SK-N-SH (cell line): ENCODE measurements around the gene PDIA5. TPM values are rescaled to one million over a fixed set of nuclear protein-coding genes. Genes with fewer than 3 reads are reported as not detected.

Source experiments
- CTCF ChIA-PET: fragments of 300-600, 350-600 bp; formaldehyde crosslinking; extraction: SDS; loops from one replicate; lab custom pipeline; 2021; lab: Yijun Ruan, JAX
- POLR2A ChIA-PET: fragments of 350-600 bp; sonication (Branson Sonifier 250); formaldehyde crosslinking; extraction: SDS; loops from one replicate; lab custom pipeline; 2020; ENCODE audit warnings: antibody characterized with exemption, inconsistent platforms; lab: Yijun Ruan, JAX
- DNase-seq: peaks from one replicate; pipeline ENCODE4 v3.0.0; 2012
- H2AFZ ChIP-seq: fragments of 200-600 bp; sonication (generic); 2 replicates; pipeline ENCODE4 v1.8.1; 2016; ENCODE audit warnings: antibody characterized with exemption, mild to moderate bottlenecking, low read depth
- H3F3A ChIP-seq: fragments of 200-600 bp; sonication (generic); replicated peaks from 2 replicates; pipeline ENCODE3; 2016; ENCODE audit warnings: antibody characterized with exemption, mild to moderate bottlenecking; ENCODE audit not compliant: insufficient read depth
- H3K27ac ChIP-seq, 2 experiments: fragments of 200-500 bp in 1 of 2; fragments of 200-600 bp in 1 of 2; sonication (Bioruptor generic) in 1 of 2; sonication (generic), shearing (Covaris generic) in 1 of 2; 2 replicates each; pipeline versions ENCODE4 v1.5.1 to v1.6.1; 2014 to 2016; ENCODE audit warnings: low read depth in 2 of 2, inconsistent platforms in 1 of 2, low read length in 1 of 2, mild to moderate bottlenecking in 1 of 2, mixed read lengths in 1 of 2
- H3K27me3 ChIP-seq: fragments of 200-600 bp; sonication (generic), shearing (Covaris generic); 2 replicates; pipeline ENCODE4 v1.6.1; 2016; ENCODE audit warnings: mixed run types; ENCODE audit not compliant: insufficient read depth
- H3K36me3 ChIP-seq, 2 experiments: fragments of 200-500 bp in 1 of 2; fragments of 200-600 bp in 1 of 2; sonication (Bioruptor generic) in 1 of 2; sonication (generic) in 1 of 2; replicated peaks in 1 of 2; 2 replicates each; pipeline versions ENCODE3 to v1.5.1; 2014 to 2016; ENCODE audit warnings: low read length in 1 of 2, mild to moderate bottlenecking in 1 of 2; ENCODE audit not compliant: insufficient read depth in 2 of 2, control insufficient read depth in 1 of 2
- H3K4me1 ChIP-seq, 2 experiments: fragments of 200-500 bp in 1 of 2; fragments of 200-600 bp in 1 of 2; sonication (Bioruptor generic) in 1 of 2; sonication (generic), shearing (Covaris generic) in 1 of 2; 2 replicates each; pipeline versions ENCODE4 v1.5.1 to v1.6.1; 2014 to 2016; ENCODE audit warnings: low read depth in 1 of 2, low read length in 1 of 2, mixed run types in 1 of 2; ENCODE audit not compliant: insufficient read depth in 2 of 2, control insufficient read depth in 1 of 2
- H3K4me2 ChIP-seq: fragments of 200-600 bp; sonication (generic), shearing (Covaris generic); 2 replicates; pipeline ENCODE4 v1.6.1; 2017; ENCODE audit warnings: mixed run types
- H3K4me3 ChIP-seq, 2 experiments: fragments of 200-500 bp in 1 of 2; fragments of 200-600 bp in 1 of 2; sonication (Bioruptor generic) in 1 of 2; sonication (generic), shearing (Covaris generic) in 1 of 2; 2 replicates each; pipeline versions ENCODE4 v1.5.1 to v1.8.1; 2014 to 2016; ENCODE audit warnings: low read depth in 2 of 2, inconsistent platforms in 1 of 2, low read length in 1 of 2, mild to moderate bottlenecking in 1 of 2, mixed read lengths in 1 of 2, moderate library complexity in 1 of 2
- H3K79me2 ChIP-seq: fragments of 200-600 bp; sonication (generic); 2 replicates; pipeline ENCODE4 v1.8.1; 2017; ENCODE audit warnings: mild to moderate bottlenecking; ENCODE audit not compliant: insufficient read depth
- H3K9ac ChIP-seq: fragments of 200-600 bp; sonication (generic); 2 replicates; pipeline ENCODE4 v1.6.1; 2017; ENCODE audit warnings: mixed run types
- H3K9me2 ChIP-seq: fragments of 200-600 bp; sonication (generic); 2 replicates; pipeline ENCODE4 v1.6.1; 2017; ENCODE audit warnings: mixed run types
- H3K9me3 ChIP-seq: fragments of 200-600 bp; sonication (generic); 2 replicates; pipeline ENCODE4 v1.6.1; 2017; ENCODE audit warnings: mixed run types, mild to moderate bottlenecking, moderate library complexity
- H4K20me1 ChIP-seq: fragments of 200-600 bp; sonication (generic); 2 replicates; pipeline ENCODE4 v1.6.1; 2017; ENCODE audit warnings: mild to moderate bottlenecking, mixed run types; ENCODE audit not compliant: insufficient read depth
- ELF1 ChIP-seq: IDR thresholded peaks from 2 replicates; pipeline ENCODE4 v1.4.0; 2012
- EP300 ChIP-seq, 2 experiments: IDR thresholded peaks; 2 replicates each; pipeline versions ENCODE4 v1.4.0 to v1.6.1; 2012; ENCODE audit warnings: borderline replicate concordance in 1 of 2, low read depth in 1 of 2, low read length in 1 of 2
- EZH2phosphoT487 ChIP-seq: fragments of 200-600 bp; sonication (generic); IDR thresholded peaks from 2 replicates; pipeline ENCODE4 v1.6.1; 2017; ENCODE audit warnings: low read depth, mixed run types, mild to moderate bottlenecking, antibody characterized with exemption, moderate library complexity, borderline replicate concordance
- FOXJ3 ChIP-seq: sonication (generic); formaldehyde crosslinking; IDR thresholded peaks from 2 replicates; pipeline ENCODE4 v1.5.1; 2020; ENCODE audit warnings: mild to moderate bottlenecking, missing genetic modification reagents
- FOXM1 ChIP-seq: IDR thresholded peaks from 2 replicates; pipeline ENCODE4 v1.4.0; 2012; ENCODE audit warnings: low read depth, mild to moderate bottlenecking
- JUND ChIP-seq: IDR thresholded peaks from 2 replicates; pipeline ENCODE4 v1.4.0; 2012
- MEF2A ChIP-seq: IDR thresholded peaks from 2 replicates; pipeline ENCODE4 v1.4.0; 2012; ENCODE audit warnings: low read depth, borderline replicate concordance
- MXI1 ChIP-seq: IDR thresholded peaks from 2 replicates; pipeline ENCODE4 v1.6.1; 2012; ENCODE audit warnings: mild to moderate bottlenecking, low read depth, low read length, improper control_type of control experiment
- NFIC ChIP-seq: IDR thresholded peaks from 2 replicates; pipeline ENCODE4 v1.4.0; 2012; ENCODE audit warnings: borderline replicate concordance
- NRF1 ChIP-seq: IDR thresholded peaks from 2 replicates; pipeline ENCODE4 v1.6.1; 2012; ENCODE audit warnings: low read depth, mild to moderate bottlenecking, low read length
- RAD21 ChIP-seq: IDR thresholded peaks from 2 replicates; pipeline ENCODE4 v1.6.1; 2012; ENCODE audit warnings: mild to moderate bottlenecking, low read length
- SMC3 ChIP-seq: IDR thresholded peaks from 2 replicates; pipeline ENCODE4 v1.6.1; 2012; ENCODE audit warnings: low read depth, low read length, improper control_type of control experiment
- TAF1 ChIP-seq: IDR thresholded peaks from 2 replicates; pipeline ENCODE4 v1.6.1; 2012; ENCODE audit warnings: low read depth, mild to moderate bottlenecking, low read length, moderate library complexity, borderline replicate concordance
- TCF12 ChIP-seq: IDR thresholded peaks from 2 replicates; pipeline ENCODE4 v1.4.0; 2012
- WGBS: methylation state at CpG from one replicate; pipeline ENCODE4 v1.1.6; 2017; ENCODE audit warnings: low lambda C conversion rate; 5-methylcytosine and 5-hydroxymethylcytosine counted together
- polyA plus RNA-seq, 3 experiments: library from polyadenylated mRNA; depleted of rRNA; stranded (reverse); fragments of >200 nt; gene quantifications; 2 replicates each; pipeline ENCODE4 v1.2.3, GENCODE V29; 2012
- TF ChIP-seq, protein P1 (sequence below): IDR thresholded peaks from 2 replicates; pipeline ENCODE4; 2012
- TF ChIP-seq, protein P2 (sequence below): IDR thresholded peaks from 2 replicates; pipeline ENCODE4 v1.4.0; 2012; ENCODE audit warnings: low read depth
- TF ChIP-seq, protein P3 (sequence below): IDR thresholded peaks from 2 replicates; pipeline ENCODE4 v1.6.1; 2012; ENCODE audit warnings: mild to moderate bottlenecking, low read depth, low read length, moderate library complexity
- TF ChIP-seq, protein P4 (sequence below): fragments of 150-350 bp; IDR thresholded peaks from 2 replicates; pipeline ENCODE4 v1.6.1; 2016; ENCODE audit warnings: mild to moderate bottlenecking, low read depth, low read length

Gene PDIA5
- polyA plus RNA-seq, 1 of the 3 experiments (the other 2 are of a cell fraction), result 28.6 TPM

DNA sequence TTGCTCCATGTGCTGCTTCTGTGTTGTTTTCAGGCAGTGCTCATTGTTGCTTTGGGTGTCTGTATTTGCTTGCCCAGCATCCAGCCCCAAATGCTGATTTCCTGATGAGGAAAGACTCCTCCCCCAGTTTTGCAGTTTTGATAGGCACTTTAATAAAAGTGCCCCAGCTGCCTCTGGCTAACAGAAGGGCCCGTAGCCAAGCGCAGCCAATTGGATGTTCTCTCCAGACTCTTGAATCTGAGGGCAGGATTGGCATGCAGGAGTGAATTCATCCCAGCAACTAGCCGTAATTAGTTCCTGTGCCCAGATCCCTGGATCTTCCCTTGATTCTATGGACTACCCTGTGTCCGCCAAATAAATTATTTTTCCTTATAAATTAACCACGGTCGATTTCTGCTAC is 24.4 kb upstream of the PDIA5 start:
- no peak overlapping the region for H3K4me3 ChIP-seq
- no peak overlapping the region; a peak in 1 of 4 replicates for H3K27ac ChIP-seq
- H3K4me1 ChIP-seq, result peaks cover 10 to 23% of the 10 kb centered on the region in 2 experiments; a peak in 2 of 4 replicates
- WGBS, result 66% methylated on average over 6 of the region's 6 CpGs
- H3K4me2 ChIP-seq, result no peak overlapping the region
- CTCF ChIA-PET, result interaction anchor here (0.6 to 12.3 kb wide), 2 partner anchors 13 to 272 kb away, joined by 3 to 84 read pairs; partner anchors contain the start of gene SEMA5B
- no peaks in the 10 kb centered on the region for H3K36me3 ChIP-seq
- TF ChIP-seq, protein P1, sequence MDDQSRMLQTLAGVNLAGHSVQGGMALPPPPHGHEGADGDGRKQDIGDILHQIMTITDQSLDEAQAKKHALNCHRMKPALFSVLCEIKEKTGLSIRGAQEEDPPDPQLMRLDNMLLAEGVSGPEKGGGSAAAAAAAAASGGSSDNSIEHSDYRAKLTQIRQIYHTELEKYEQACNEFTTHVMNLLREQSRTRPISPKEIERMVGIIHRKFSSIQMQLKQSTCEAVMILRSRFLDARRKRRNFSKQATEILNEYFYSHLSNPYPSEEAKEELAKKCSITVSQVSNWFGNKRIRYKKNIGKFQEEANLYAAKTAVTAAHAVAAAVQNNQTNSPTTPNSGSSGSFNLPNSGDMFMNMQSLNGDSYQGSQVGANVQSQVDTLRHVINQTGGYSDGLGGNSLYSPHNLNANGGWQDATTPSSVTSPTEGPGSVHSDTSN, result no peak
- TF ChIP-seq RAD21 (no peak), EP300 (IDR thresholded peaks at IDR 0.05; ENCODE audit: borderline replicate concordance in 1 of 2, low read depth in 1 of 2, low read length in 1 of 2) (no peak), FOXM1 (no peak), FOXJ3 (CRISPR knock-in tag) (no peak), NFIC (no peak), MEF2A (no peak), NRF1 (no peak), JUND (no peak), TCF12 (no peak), TAF1 (no peak), EZH2phosphoT487 (no peak), MXI1 (no peak), ELF1 (no peak), SMC3 (no peak)
- TF ChIP-seq, protein P2, sequence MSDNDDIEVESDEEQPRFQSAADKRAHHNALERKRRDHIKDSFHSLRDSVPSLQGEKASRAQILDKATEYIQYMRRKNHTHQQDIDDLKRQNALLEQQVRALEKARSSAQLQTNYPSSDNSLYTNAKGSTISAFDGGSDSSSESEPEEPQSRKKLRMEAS, result no peak
- TF ChIP-seq, protein P3, sequence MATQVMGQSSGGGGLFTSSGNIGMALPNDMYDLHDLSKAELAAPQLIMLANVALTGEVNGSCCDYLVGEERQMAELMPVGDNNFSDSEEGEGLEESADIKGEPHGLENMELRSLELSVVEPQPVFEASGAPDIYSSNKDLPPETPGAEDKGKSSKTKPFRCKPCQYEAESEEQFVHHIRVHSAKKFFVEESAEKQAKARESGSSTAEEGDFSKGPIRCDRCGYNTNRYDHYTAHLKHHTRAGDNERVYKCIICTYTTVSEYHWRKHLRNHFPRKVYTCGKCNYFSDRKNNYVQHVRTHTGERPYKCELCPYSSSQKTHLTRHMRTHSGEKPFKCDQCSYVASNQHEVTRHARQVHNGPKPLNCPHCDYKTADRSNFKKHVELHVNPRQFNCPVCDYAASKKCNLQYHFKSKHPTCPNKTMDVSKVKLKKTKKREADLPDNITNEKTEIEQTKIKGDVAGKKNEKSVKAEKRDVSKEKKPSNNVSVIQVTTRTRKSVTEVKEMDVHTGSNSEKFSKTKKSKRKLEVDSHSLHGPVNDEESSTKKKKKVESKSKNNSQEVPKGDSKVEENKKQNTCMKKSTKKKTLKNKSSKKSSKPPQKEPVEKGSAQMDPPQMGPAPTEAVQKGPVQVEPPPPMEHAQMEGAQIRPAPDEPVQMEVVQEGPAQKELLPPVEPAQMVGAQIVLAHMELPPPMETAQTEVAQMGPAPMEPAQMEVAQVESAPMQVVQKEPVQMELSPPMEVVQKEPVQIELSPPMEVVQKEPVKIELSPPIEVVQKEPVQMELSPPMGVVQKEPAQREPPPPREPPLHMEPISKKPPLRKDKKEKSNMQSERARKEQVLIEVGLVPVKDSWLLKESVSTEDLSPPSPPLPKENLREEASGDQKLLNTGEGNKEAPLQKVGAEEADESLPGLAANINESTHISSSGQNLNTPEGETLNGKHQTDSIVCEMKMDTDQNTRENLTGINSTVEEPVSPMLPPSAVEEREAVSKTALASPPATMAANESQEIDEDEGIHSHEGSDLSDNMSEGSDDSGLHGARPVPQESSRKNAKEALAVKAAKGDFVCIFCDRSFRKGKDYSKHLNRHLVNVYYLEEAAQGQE, result no peak
- TF ChIP-seq, protein P4, sequence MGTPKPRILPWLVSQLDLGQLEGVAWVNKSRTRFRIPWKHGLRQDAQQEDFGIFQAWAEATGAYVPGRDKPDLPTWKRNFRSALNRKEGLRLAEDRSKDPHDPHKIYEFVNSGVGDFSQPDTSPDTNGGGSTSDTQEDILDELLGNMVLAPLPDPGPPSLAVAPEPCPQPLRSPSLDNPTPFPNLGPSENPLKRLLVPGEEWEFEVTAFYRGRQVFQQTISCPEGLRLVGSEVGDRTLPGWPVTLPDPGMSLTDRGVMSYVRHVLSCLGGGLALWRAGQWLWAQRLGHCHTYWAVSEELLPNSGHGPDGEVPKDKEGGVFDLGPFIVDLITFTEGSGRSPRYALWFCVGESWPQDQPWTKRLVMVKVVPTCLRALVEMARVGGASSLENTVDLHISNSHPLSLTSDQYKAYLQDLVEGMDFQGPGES, result no peak
- no peaks in the 10 kb centered on the region for H3K79me2 ChIP-seq
- no peaks in the 10 kb centered on the region for H4K20me1 ChIP-seq
- no peak for DNase-seq
- no peaks in the 10 kb centered on the region for H3K9me3 ChIP-seq
- no peak overlapping the region for H2AFZ ChIP-seq
- no peaks in the 10 kb centered on the region for H3K9me2 ChIP-seq
- H3F3A ChIP-seq, result no peaks in the 10 kb centered on the region
- peaks cover 6% of the 10 kb centered on the region; the same call in 1 of the 2 replicates for H3K27me3 ChIP-seq
- POLR2A ChIA-PET, result no interaction called here
- no peak overlapping the region for H3K9ac ChIP-seq
